Thoracic aorta (tissue), 2 donors: ENCODE data around the gene CCDC170. TPM values are rescaled to one million over a fixed set of nuclear protein-coding genes. Genes with fewer than 3 reads are reported as not detected.

Experiments
- ATAC-seq: fragments of 150-250 bp; one replicate; pipeline ENCODE4 v1.8.0; 2017; ENCODE audit warnings: low read depth; ENCODE audit not compliant: insufficient number of reproducible peaks, low FRiP score
- DNase-seq: peaks from one replicate; pipeline ENCODE4 v3.0.0-alpha.2; 2020; ENCODE audit warnings: low spot score
- H3K27ac ChIP-seq, 2 donors: fragments of 200-600 bp; sonication (generic); 1 replicate in 1 of 2; 2 replicates in 1 of 2; pipeline ENCODE4 v1.5.1; 2016; ENCODE audit warnings: mild to moderate bottlenecking in 2 of 2, moderate library complexity in 2 of 2
- H3K27me3 ChIP-seq: fragments of 200-600 bp; sonication (generic); replicated peaks from 2 replicates; pipeline ENCODE4 v1.6.0; 2016; ENCODE audit warnings: mild to moderate bottlenecking; ENCODE audit not compliant: insufficient read depth
- H3K36me3 ChIP-seq: fragments of 200-600 bp; sonication (generic); one replicate; pipeline ENCODE4 v1.5.1; 2016
- H3K4me1 ChIP-seq, 2 donors: fragments of 200-600 bp; sonication (generic); 1 replicate in 1 of 2; 2 replicates in 1 of 2; pipeline versions ENCODE4 v1.5.1 to v1.6.0; 2016; ENCODE audit warnings: low read depth in 2 of 2, mild to moderate bottlenecking in 1 of 2; ENCODE audit not compliant: control insufficient read depth in 1 of 2
- H3K4me3 ChIP-seq: fragments of 200-600 bp; sonication (generic); 2 replicates; pipeline ENCODE4 v1.5.1; 2016; ENCODE audit warnings: mild to moderate bottlenecking
- H3K9me3 ChIP-seq: fragments of 200-600 bp; sonication (generic); 2 replicates; pipeline ENCODE4 v1.5.1; 2016
- total RNA-seq, 2 donors: library from RNA; depleted of rRNA; stranded (reverse); fragments of >200 nt; gene quantifications; one replicate each; pipeline versions ENCODE4 v1.1.0 to v1.2.3, GENCODE V29; 2016
- TF ChIP-seq, protein P1 (sequence below): fragments of 200-600 bp; sonication (generic); IDR thresholded peaks from one replicate; pipeline ENCODE4 v1.5.1; 2019; ENCODE audit warnings: antibody characterized with exemption

CCDC170 gene
- total RNA-seq, 2 donors from 2014 or later, result 0.81 to 1.5 TPM

DNA sequence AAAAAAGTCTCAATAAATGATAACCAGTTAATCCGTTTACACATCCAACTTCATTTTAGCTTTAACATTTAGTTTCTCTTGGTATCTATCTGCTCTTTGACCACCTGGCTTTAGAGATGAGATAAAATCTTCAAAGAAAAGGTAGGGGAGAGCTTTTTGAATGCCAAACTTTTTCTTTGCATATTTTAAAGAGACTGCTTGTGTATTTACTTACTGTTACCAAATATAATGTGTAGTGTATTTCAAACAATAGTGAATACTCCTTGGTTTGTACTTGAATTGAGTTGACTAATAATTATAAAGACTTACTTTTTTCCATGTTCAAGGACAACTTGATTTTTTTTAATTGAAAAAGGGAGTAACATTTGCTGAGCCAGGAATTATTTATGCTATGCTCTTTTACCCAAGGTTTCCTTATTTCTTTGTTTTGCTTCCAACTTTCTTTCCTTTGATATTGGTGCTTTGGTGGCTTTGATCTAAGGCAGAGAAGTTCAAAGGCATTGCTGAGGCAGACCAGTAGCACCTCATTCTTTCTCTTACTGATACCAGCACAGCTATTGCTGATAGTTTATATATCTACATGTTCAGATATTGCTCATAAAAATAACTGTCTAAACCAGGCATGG, 7.8 kb downstream of the CCDC170 start:
- TF ChIP-seq, protein P1, sequence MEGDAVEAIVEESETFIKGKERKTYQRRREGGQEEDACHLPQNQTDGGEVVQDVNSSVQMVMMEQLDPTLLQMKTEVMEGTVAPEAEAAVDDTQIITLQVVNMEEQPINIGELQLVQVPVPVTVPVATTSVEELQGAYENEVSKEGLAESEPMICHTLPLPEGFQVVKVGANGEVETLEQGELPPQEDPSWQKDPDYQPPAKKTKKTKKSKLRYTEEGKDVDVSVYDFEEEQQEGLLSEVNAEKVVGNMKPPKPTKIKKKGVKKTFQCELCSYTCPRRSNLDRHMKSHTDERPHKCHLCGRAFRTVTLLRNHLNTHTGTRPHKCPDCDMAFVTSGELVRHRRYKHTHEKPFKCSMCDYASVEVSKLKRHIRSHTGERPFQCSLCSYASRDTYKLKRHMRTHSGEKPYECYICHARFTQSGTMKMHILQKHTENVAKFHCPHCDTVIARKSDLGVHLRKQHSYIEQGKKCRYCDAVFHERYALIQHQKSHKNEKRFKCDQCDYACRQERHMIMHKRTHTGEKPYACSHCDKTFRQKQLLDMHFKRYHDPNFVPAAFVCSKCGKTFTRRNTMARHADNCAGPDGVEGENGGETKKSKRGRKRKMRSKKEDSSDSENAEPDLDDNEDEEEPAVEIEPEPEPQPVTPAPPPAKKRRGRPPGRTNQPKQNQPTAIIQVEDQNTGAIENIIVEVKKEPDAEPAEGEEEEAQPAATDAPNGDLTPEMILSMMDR, result no peak
- DNase-seq, result no peak
- no peak for ATAC-seq
- H3K4me3 ChIP-seq, result no peak overlapping the region
- no peak overlapping the region for H3K27ac ChIP-seq
- H3K9me3 ChIP-seq, result no peaks in the 10 kb centered on the region
- H3K36me3 ChIP-seq, result no peaks in the 10 kb centered on the region
- H3K27me3 ChIP-seq, result no peaks in the 10 kb centered on the region
- H3K4me1 ChIP-seq, result no peaks in the 10 kb centered on the region

DNA sequence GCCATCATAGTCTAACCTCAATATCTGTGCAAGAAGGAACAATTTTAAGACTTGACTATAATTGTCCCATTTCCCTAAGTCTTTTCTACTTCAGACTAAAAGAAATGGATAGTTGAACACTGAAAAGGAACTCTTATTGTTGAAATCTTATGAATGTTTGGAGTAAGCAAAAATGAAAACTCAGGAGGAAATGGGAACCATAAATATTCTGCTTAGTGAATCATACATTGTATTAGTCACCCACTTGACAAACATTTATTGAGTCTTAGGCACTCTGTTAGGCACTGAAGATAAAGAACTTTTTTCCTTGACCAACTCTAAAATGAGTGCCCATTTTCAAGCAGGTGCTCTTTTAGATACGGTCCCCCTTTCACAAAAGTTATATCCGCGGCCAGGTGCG, 8.7 kb downstream of the CCDC170 start:
- no peak for ATAC-seq
- H3K9me3 ChIP-seq, result no peaks in the 10 kb centered on the region

DNA sequence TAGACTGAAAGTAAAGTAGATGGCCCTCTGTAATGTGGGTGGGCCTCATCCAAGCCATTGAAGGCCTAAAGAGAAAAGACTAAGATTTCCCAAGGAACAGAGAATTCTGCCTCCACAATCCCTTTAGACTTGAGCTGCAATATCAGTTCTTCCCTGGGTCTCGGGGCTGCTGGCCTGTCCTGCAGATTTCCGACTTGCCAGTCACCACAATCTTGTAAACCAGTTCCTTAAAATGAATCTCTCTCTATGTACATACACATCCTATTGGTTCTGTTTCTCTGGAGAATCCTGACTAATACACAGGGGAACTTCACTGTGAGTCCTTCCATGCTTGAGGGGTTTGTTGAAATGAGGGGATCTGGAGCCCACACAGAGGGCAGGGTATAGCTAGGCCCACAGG, 12.9 kb downstream of the CCDC170 start:
- DNase-seq (no peak), ATAC-seq (no peak)
- Histone ChIP-seq H3K36me3 (no peaks in the 10 kb centered on the region), H3K4me1 (no peaks in the 10 kb centered on the region), H3K27ac (no peak overlapping the region), H3K9me3 (no peaks in the 10 kb centered on the region), H3K27me3 (no peaks in the 10 kb centered on the region), H3K4me3 (no peak overlapping the region)
- TF ChIP-seq, protein P1, result no peak

More for the DNA sequence above, 8.7 kb downstream of the CCDC170 start:
- Histone ChIP-seq H3K27ac (no peak overlapping the region), H3K36me3 (no peaks in the 10 kb centered on the region), H3K27me3 (no peaks in the 10 kb centered on the region), H3K4me1 (no peaks in the 10 kb centered on the region), H3K4me3 (no peak overlapping the region)
- no peak for DNase-seq
- TF ChIP-seq, protein P1, result no peak

DNA sequence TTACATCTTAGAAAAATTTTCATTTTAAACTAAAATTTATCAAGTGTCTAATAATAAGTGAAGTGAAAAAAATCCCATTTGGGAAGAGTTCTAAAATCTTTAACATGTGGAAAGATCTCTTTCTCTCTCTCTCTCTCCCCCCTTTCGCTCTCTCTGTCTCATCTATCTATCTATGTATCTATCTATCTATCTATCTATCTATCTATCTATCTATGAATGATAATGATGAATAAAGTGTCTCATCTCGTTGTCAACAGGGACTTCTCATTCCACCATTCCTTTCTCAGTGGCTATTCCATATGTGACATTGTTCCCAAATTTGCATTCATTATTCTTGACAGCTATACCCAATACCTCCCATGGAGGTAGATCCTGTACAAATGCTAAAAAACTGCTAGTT, 15.2 kb downstream of the CCDC170 start:
- no peaks in the 10 kb centered on the region for H3K36me3 ChIP-seq
- ATAC-seq, result no peak
- H3K4me3 ChIP-seq, result no peak overlapping the region

DNA sequence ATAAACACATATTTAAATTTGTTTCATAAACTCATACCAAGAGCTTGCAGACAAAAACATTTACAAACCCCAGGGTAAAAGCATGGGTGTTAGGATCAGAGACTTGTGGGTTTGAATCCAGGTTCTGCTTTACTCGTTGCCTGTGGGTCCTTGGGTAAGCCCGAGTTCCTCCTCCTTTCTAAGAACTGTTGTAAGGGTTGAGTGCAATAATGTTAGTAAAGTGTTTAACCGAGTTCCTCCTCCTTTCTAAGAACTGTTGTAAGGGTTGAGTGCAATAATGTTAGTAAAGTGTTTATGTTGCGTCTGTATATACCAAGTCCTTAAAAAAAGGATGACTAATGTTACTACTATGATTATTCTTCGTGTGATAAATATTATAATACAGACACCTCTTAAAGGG, 18.7 kb downstream of the CCDC170 start:
- ATAC-seq, result no peak
- TF ChIP-seq, protein P1, result no peak
- no peaks in the 10 kb centered on the region for H3K9me3 ChIP-seq

More for the DNA sequence above, 15.2 kb downstream of the CCDC170 start:
- H3K9me3 ChIP-seq, result no peaks in the 10 kb centered on the region
- H3K4me1 ChIP-seq, result no peaks in the 10 kb centered on the region
- TF ChIP-seq, protein P1, result no peak
- DNase-seq, result no peak
- H3K27me3 ChIP-seq, result no peaks in the 10 kb centered on the region
- no peak overlapping the region for H3K27ac ChIP-seq

More for the DNA sequence above, 18.7 kb downstream of the CCDC170 start:
- H3K4me1 ChIP-seq, result no peaks in the 10 kb centered on the region
- H3K27me3 ChIP-seq, result no peaks in the 10 kb centered on the region
- DNase-seq, result no peak
- no peaks in the 10 kb centered on the region for H3K36me3 ChIP-seq
- no peak overlapping the region for H3K27ac ChIP-seq
- H3K4me3 ChIP-seq, result no peak overlapping the region
